Heart left ventricle (tissue), 16 donors: ENCODE results near the gene AMER3. TPM values are rescaled to one million over a fixed set of nuclear protein-coding genes. Genes with fewer than 3 reads are reported as not detected.

Experiments
- ATAC-seq, 4 donors: fragments of 200-7000 bp; cut with Tn5 transposase; one replicate each; pipeline ENCODE4 v1.9.1; 2020 to 2022; ENCODE audit warnings: moderate library complexity in 4 of 4, mild to moderate bottlenecking in 3 of 4, moderate number of reproducible peaks in 1 of 4
- DNase-seq, 5 donors: peaks; one replicate each; pipeline ENCODE4 v3.0.0-alpha.2; 2020
- H3K27ac ChIP-seq, 12 donors: fragments of 200-600 bp; sonication (generic) in 4 of 12; one replicate each; pipeline versions ENCODE4 v1.5.0 to v1.8.0; 2016 to 2022; ENCODE audit warnings: mild to moderate bottlenecking in 2 of 12
- H3K27me3 ChIP-seq, 9 donors: fragments of 200-600 bp; sonication (generic) in 2 of 9; one replicate each; pipeline versions ENCODE4 v1.5.1 to v1.8.0; 2016 to 2022; ENCODE audit warnings: mild to moderate bottlenecking in 3 of 9
- H3K36me3 ChIP-seq, 9 donors: fragments of 200-600 bp; sonication (generic) in 2 of 9; one replicate each; pipeline versions ENCODE4 v1.5.0 to v1.8.0; 2018 to 2022; ENCODE audit warnings: mild to moderate bottlenecking in 2 of 9
- H3K4me1 ChIP-seq, 12 donors: fragments of 200-600 bp; sonication (generic) in 4 of 12; one replicate each; pipeline versions ENCODE4 v1.5.0 to v1.8.0; 2016 to 2022; ENCODE audit warnings: mild to moderate bottlenecking in 3 of 12
- H3K4me3 ChIP-seq, 12 donors: fragments of 200-600 bp; sonication (generic) in 4 of 12; one replicate each; pipeline versions ENCODE4 v1.5.0 to v1.8.0; 2017 to 2022; ENCODE audit warnings: mild to moderate bottlenecking in 9 of 12, moderate library complexity in 4 of 12
- H3K9me3 ChIP-seq, 12 donors: fragments of 200-600 bp; sonication (generic) in 4 of 12; one replicate each; pipeline versions ENCODE4 v1.5.0 to v1.8.0; 2016 to 2022; ENCODE audit warnings: mild to moderate bottlenecking in 1 of 12
- CTCF ChIP-seq, 12 donors: fragments of 200-600 bp; sonication (generic) in 4 of 12; IDR thresholded peaks; one replicate each; pipeline versions ENCODE4 v1.5.0 to v1.8.0; 2018 to 2022; ENCODE audit warnings: antibody characterized with exemption in 12 of 12, mild to moderate bottlenecking in 5 of 12
- POLR2A ChIP-seq, 2 donors: fragments of 450-650 bp; IDR thresholded peaks; one replicate each; pipeline ENCODE4 v1.6.1; 2017; ENCODE audit warnings: antibody characterized with exemption in 2 of 2, mild to moderate bottlenecking in 2 of 2, moderate library complexity in 2 of 2
- WGBS, 4 donors: extraction: QIAGEN DNeasy Blood & Tissue Kit in 2 of 4; methylation state at CpG; one replicate each; pipeline versions ENCODE4 v1.1.5 to v1.1.7; 2013 to 2018; 5-methylcytosine and 5-hydroxymethylcytosine counted together
- intact Hi-C, 10 donors: fragments of 100-400 bp; cut with DNase I; formaldehyde crosslinking; loops; one replicate each; pipeline versions ENCODE4 v1.11.1 to v1.14.2; 2022
- polyA plus RNA-seq, 2 donors: library from polyadenylated mRNA; stranded (reverse); fragments of 200-250 nt; gene quantifications; one replicate each; pipeline ENCODE4 v1.2.3, GENCODE V29; 2013
- total RNA-seq, 9 donors: library from RNA; depleted of rRNA in 2 of 9; stranded (reverse); fragments of >200 nt in 2 of 9; fragmentation: NEBNext Ultra II Directional in 3 of 9; extraction: Animal tissue kit (Norgen Biotek cat#: 25700) in 3 of 9; gene quantifications; one replicate each; pipeline versions ENCODE4 v1.1.0 to v1.2.4, GENCODE V29; 2016 to 2023
- donor health status: ischemic (EF 13 %, LVEDD 7.1; RV severe dilation, severe dysfunction).
- donor health status: healthy with polysubstance abuse.
- donor health status: DM: no; HTN: yes; CAD: no.
- donor health status: DM: no; HTN: no; CAD: no.
- donor health status: ischemic (EF 25% LVEDD 6.9; RV normal size, moderate dysfunction).
- donor health status: ischemic (EF 25% LVEDD 5.7; RV mildly dilated, moderate dysfunction).
- donor health status: healthy.
- donor health status: DM: yes; HTN: yes; CAD: no.
- donor health status: ischemic (EF 35%, LVEDD 5.7; RV mildly dilated, moderate dysfunction).
- donor health status: nonischemic (EF 11% LVEDD 7.7; RV severe dilation, severe dysfunction).
- donor health status: DM: yes; HTN: yes; CAD: no.
- donor health status: PGD.
- donor health status: ischemic (EF 29% LVEDD 5.4; RV normal size, mild dysfunction).
- donor health status: nonischemic (EF 23%, LVEDD 6.1; RV moderate dilation, normal function).

Gene AMER3
- total and polyA plus RNA-seq, 11 donors, result not detected

- no peak for DNase-seq
- intact Hi-C loops, result no loop called here
- Histone ChIP-seq H3K4me3 (no peak overlapping the region), H3K36me3 (no peaks in the 10 kb centered on the region), H3K27ac (no peak overlapping the region), H3K9me3 (no peaks in the 10 kb centered on the region), H3K27me3 (peaks cover 0 to 30% (median 0%) of the 10 kb centered on the region in 9 donors), H3K4me1 (peaks cover 0 to 6% (median 0%) of the 10 kb centered on the region in 12 donors)
- 72 to 89% (median 80%) methylated on average over 14 to 15 of the region's 15 CpGs for WGBS, 4 donors
- no peak for ATAC-seq
- no peak for TF ChIP-seq POLR2A (IDR thresholded peaks at IDR 0.05)
- no peak for TF ChIP-seq CTCF (IDR thresholded peaks at IDR 0.05)
Observed at GRCh38 chr2:130814931-130815680, 59.8 kb downstream of the AMER3 start.

Other genes with a start within 250 kb of the AMER3 start
- gene POTEI, start 246.2 kb upstream of the AMER3 start, total RNA-seq, result not detected
- gene POTEI, start 246.2 kb upstream of the AMER3 start, polyA plus RNA-seq, result not detected
- not detected for gene CFC1B, start 234.3 kb upstream of the AMER3 start, total RNA-seq
- not detected for gene CFC1B, start 234.3 kb upstream of the AMER3 start, polyA plus RNA-seq
- under 1 TPM in 1 of 9 donors, not detected in 8; 0.66 TPM for gene CFC1, start 156.0 kb upstream of the AMER3 start, total RNA-seq
- gene CFC1, start 156.0 kb upstream of the AMER3 start, polyA plus RNA-seq, result under 1 TPM in 1 of 2 donors, not detected in 1; 0.08 TPM
- gene POTEJ, start 144.1 kb upstream of the AMER3 start, total RNA-seq, result under 1 TPM in 1 of 9 donors, not detected in 8; 0.10 TPM
- not detected for gene POTEJ, start 144.1 kb upstream of the AMER3 start, polyA plus RNA-seq
- not detected for gene GPR148, start 26.5 kb upstream of the AMER3 start, total RNA-seq
- gene GPR148, start 26.5 kb upstream of the AMER3 start, polyA plus RNA-seq, result not detected
- gene ARHGEF4, start 81.4 kb downstream of the AMER3 start, total RNA-seq, result 1 to 10 TPM in 8 of 9 donors, under 1 TPM in 1; 0.68 to 5.5 (median 4.0) TPM
- gene ARHGEF4, start 81.4 kb downstream of the AMER3 start, polyA plus RNA-seq, result 1 to 10 TPM in 1 of 2 donors, under 1 TPM in 1; 0.30 to 2.1 TPM